GM12878 (cell line): ENCODE data around the gene OR5H6. TPM values are rescaled to one million over a fixed set of nuclear protein-coding genes. Genes with fewer than 3 reads are reported as not detected.

Source experiments
- ATAC-seq: fragments of 200-7000 bp; cut with Tn5 transposase; 3 replicates; pipeline ENCODE4 v1.9.1; 2020; ENCODE audit warnings: mild to moderate bottlenecking, moderate library complexity
- Bru-seq: library from RNA; stranded (reverse); fragments of 400-500 nt; gene quantifications from one replicate; lab custom pipeline; 2021; lab: Mats Ljungman, UMichigan
- BruChase-seq, 2 experiments: library from RNA; stranded (reverse); fragments of 400-500 nt; gene quantifications; one replicate each; lab custom pipeline; 2021; lab: Mats Ljungman, UMichigan
- BruUV-seq: library from RNA; stranded (reverse); fragments of 400-500 nt; replicated peaks from 2 replicates; lab custom pipeline; 2021; lab: Mats Ljungman, UMichigan
- CTCF ChIA-PET: fragments of 300-600 bp; sonication (Branson Sonifier 250); formaldehyde crosslinking; extraction: SDS; loops from one replicate; lab custom pipeline; 2021; ENCODE audit warnings: inconsistent platforms; lab: Yijun Ruan, JAX
- POLR2A ChIA-PET: fragments of 350-600 bp; formaldehyde crosslinking; extraction: SDS; loops from one replicate; lab custom pipeline; 2021; ENCODE audit warnings: inconsistent platforms; lab: Charles Lee
- RAD21 ChIA-PET: fragments of 300-600 bp; sonication (Branson Sonifier 250); formaldehyde crosslinking; loops from one replicate; lab custom pipeline; 2023; ENCODE audit warnings: antibody characterized with exemption; ENCODE audit not compliant: unreplicated experiment; lab: Charles Lee
- SMC1A ChIA-PET: fragments of 300-600 bp; sonication (Branson Sonifier 250); formaldehyde crosslinking; loops from one replicate; lab custom pipeline; 2023; ENCODE audit not compliant: unreplicated experiment, uncharacterized antibody; lab: Charles Lee
- DNase-seq: peaks from one replicate; pipeline ENCODE4 v3.0.0-alpha.2; 2011; ENCODE audit warnings: low read depth, low spot score
- FAIRE-seq: peaks from 3 replicates; lab custom pipeline; 2011; peaks lifted over from hg19 to GRCh38; lab: Jason Lieb, UNC
- H2AFZ ChIP-seq: 2 replicates; pipeline ENCODE4 v1.6.0; 2011; ENCODE audit warnings: low read depth, low read length, control low read depth; ENCODE audit not compliant: control insufficient read depth
- H3K27ac ChIP-seq: 2 replicates; pipeline ENCODE4 v1.5.1; 2011; ENCODE audit warnings: control low read depth; ENCODE audit not compliant: control insufficient read depth, insufficient read depth
- H3K27me3 ChIP-seq, 2 experiments: replicated peaks in 1 of 2; 2 replicates each; pipeline versions ENCODE4 v1.6.0 to v1.6.1; 2011; ENCODE audit warnings: low read length in 1 of 2; ENCODE audit not compliant: control insufficient read depth in 2 of 2, insufficient read depth in 2 of 2
- H3K36me3 ChIP-seq, 2 experiments: 2 replicates each; pipeline ENCODE4 v1.5.1; 2011; ENCODE audit warnings: low read length in 1 of 2; ENCODE audit not compliant: control insufficient read depth in 2 of 2, insufficient read depth in 2 of 2
- H3K4me1 ChIP-seq: 2 replicates; pipeline ENCODE4 v1.6.1; 2011; ENCODE audit warnings: mild to moderate bottlenecking, low read length, moderate library complexity, mixed read lengths; ENCODE audit not compliant: control insufficient read depth, insufficient read depth
- H3K4me2 ChIP-seq: 2 replicates; pipeline ENCODE4 v1.6.0; 2011; ENCODE audit warnings: control low read depth; ENCODE audit not compliant: control insufficient read depth, insufficient read depth
- H3K4me3 ChIP-seq: fragments of 200-600 bp; sonication (generic); 2 replicates; pipeline ENCODE4 v1.5.1; 2016
- H3K79me2 ChIP-seq: 2 replicates; pipeline ENCODE4 v1.6.0; 2011; ENCODE audit warnings: low read length; ENCODE audit not compliant: control insufficient read depth, insufficient read depth
- H3K9ac ChIP-seq: 2 replicates; pipeline ENCODE4 v1.8.0; 2011; ENCODE audit warnings: low read length, control low read depth, mixed read lengths; ENCODE audit not compliant: control insufficient read depth, insufficient read depth
- H3K9me3 ChIP-seq: replicated peaks from 3 replicates; pipeline ENCODE4 v1.5.1; 2011; ENCODE audit warnings: mild to moderate bottlenecking, low read length; ENCODE audit not compliant: control insufficient read depth, insufficient read depth
- H4K20me1 ChIP-seq: 2 replicates; pipeline ENCODE4 v1.6.0; 2011; ENCODE audit not compliant: control insufficient read depth, insufficient read depth
- CUX1 ChIP-seq: IDR thresholded peaks from 2 replicates; pipeline ENCODE4 v1.6.1; 2012; ENCODE audit warnings: improper control_type of control experiment, low read depth, low read length; ENCODE audit not compliant: insufficient replicate concordance
- FOXM1 ChIP-seq: IDR thresholded peaks from 2 replicates; pipeline ENCODE4 v1.6.1; 2012; ENCODE audit warnings: low read depth, mild to moderate bottlenecking, inconsistent platforms, low read length, moderate library complexity
- IKZF1 ChIP-seq: fragments of 450-650 bp; conservative IDR thresholded peaks from 2 replicates; pipeline ENCODE4 v1.6.1; 2017; ENCODE audit warnings: antibody characterized with exemption, mild to moderate bottlenecking
- SIN3A ChIP-seq: IDR thresholded peaks from 2 replicates; pipeline ENCODE4 v1.6.1; 2012; ENCODE audit warnings: low read depth, low read length, improper control_type of control experiment
- SIX5 ChIP-seq: IDR thresholded peaks from 2 replicates; pipeline ENCODE4 v1.6.1; 2011; ENCODE audit warnings: mild to moderate bottlenecking, low read depth, low read length, moderate library complexity; ENCODE audit not compliant: severe bottlenecking
- TCF3 ChIP-seq: IDR thresholded peaks from 2 replicates; pipeline ENCODE4 v1.6.1; 2012; ENCODE audit warnings: low read depth, mild to moderate bottlenecking, low read length, borderline replicate concordance; ENCODE audit not compliant: insufficient read depth
- WGBS: methylation state at CpG from one replicate; pipeline ENCODE4 v1.1.6; 2016; ENCODE audit warnings: low lambda C conversion rate; ENCODE audit not compliant: insufficient replicate concordance, insufficient coverage; ENCODE audit errors: missing lambda C conversion rate; 5-methylcytosine and 5-hydroxymethylcytosine counted together
- in situ Hi-C: fragments of 300-500 bp; cut with MboI; formaldehyde crosslinking; loops from 9 replicates; pipeline ENCODE4 v1.14.3; 2018; ENCODE audit warnings: mixed read lengths
- intact Hi-C: fragments of 100-400 bp; cut with micrococcal nuclease; formaldehyde crosslinking; loops from one replicate; pipeline ENCODE4 v1.14.2; 2022; ENCODE audit not compliant: unreplicated experiment
- long read RNA-seq, 2 experiments: library from polyadenylated mRNA; unstranded; transcript quantifications; one replicate each; pipeline ENCODE4 v2.0.0, GENCODE V29; 2019 to 2020
- polyA minus RNA-seq, 3 experiments: library from RNA; depleted of rRNA, polyadenylated mRNA; stranded (reverse); fragments of >200 nt; gene quantifications; 2 replicates each; pipeline ENCODE4 v1.2.3, GENCODE V29; 2011
- polyA plus RNA-seq, 11 experiments: library from polyadenylated mRNA; depleted of rRNA in 4 of 11; unstranded in 6 of 11; stranded (reverse) in 5 of 11; fragments of >200 nt; fragmentation: Nextera tagmentation in 4 of 11; fragmentation: Illumina TruSeq in 1 of 11; extraction: Ambion mirVana in 4 of 11; extraction: Trizol in 1 of 11; gene quantifications; 1 replicate in 1 of 11; 2 replicates in 10 of 11; pipeline versions ENCODE4 v1.2.1 to v1.2.3, GENCODE V29; 2011 to 2016; ENCODE audit warnings: inconsistent platforms in 2 of 11, missing spikeins in 2 of 11, low read depth in 1 of 11
- total RNA-seq, 4 experiments: library from RNA; depleted of rRNA in 3 of 4; stranded (reverse); fragments of >200 nt in 3 of 4; fragmentation: Illumina TruSeq in 1 of 4; extraction: Trizol in 1 of 4; gene quantifications; 2 replicates each; pipeline versions ENCODE4 v1.2.1 to v1.2.3, GENCODE V29; 2013 to 2021
- TF ChIP-seq, protein P1 (sequence below): fragments of 450-650 bp; IDR thresholded peaks from 2 replicates; pipeline ENCODE4 v1.6.1; 2016; ENCODE audit warnings: mild to moderate bottlenecking
- TF ChIP-seq, protein P2 (sequence below): IDR thresholded peaks from 2 replicates; pipeline ENCODE4 v1.6.1; 2011; ENCODE audit warnings: low read depth, mild to moderate bottlenecking, low read length, moderate library complexity, borderline replicate concordance; ENCODE audit errors: extremely low read depth
- TF ChIP-seq, protein P3 (sequence below): fragments of 450-650 bp; IDR thresholded peaks from 2 replicates; pipeline ENCODE4 v1.6.1; 2017; ENCODE audit warnings: mild to moderate bottlenecking, moderate library complexity

The OR5H6 gene
- 359 and 426 TPM in 2 replicates for total RNA-seq (2013; cell fraction: nucleolus; rRNA removed)
- total RNA-seq (2014; rRNA removed) (not detected in 2 replicates), total RNA-seq (2014; rRNA removed; fragmentation: Illumina TruSeq; extraction: Trizol) (not detected in 2 replicates), total RNA-seq (2021) (not detected in 2 replicates), polyA plus RNA-seq (2011; rRNA removed) (1.2 and 1.8 TPM in 2 replicates), polyA plus RNA-seq (2014; fragmentation: Illumina TruSeq; extraction: Trizol) (not detected in 2 replicates), polyA plus RNA-seq (2014; fragmentation: Nextera tagmentation; extraction: Ambion mirVana) (not detected), polyA plus RNA-seq (2014; rRNA removed) (not detected in 2 replicates), polyA plus RNA-seq (2016; fragmentation: Nextera tagmentation; extraction: Ambion mirVana) (not detected), polyA minus RNA-seq (2011; rRNA and poly(A)+ RNA removed) (32.3 and 35.9 TPM in 2 replicates), Bru-seq, nascent RNA (percentile 82 among the genes with signal in this experiment), BruChase-seq, experiment 1, labeled RNA remaining after a 6-hour chase (percentile 96 among the genes with signal in this experiment), BruChase-seq, experiment 2, labeled RNA remaining after a 2-hour chase (percentile 96 among the genes with signal in this experiment)
- not detected for polyA plus RNA-seq (2011; ENCODE audit: low read depth)
- 0.15 and 0.24 TPM in 2 replicates for polyA plus RNA-seq (2011; cell fraction: cytosol; rRNA removed)
- 4.2 and 6.8 TPM in 2 replicates for polyA plus RNA-seq (2011; cell fraction: nucleus; rRNA removed)
- not detected in 2 replicates for polyA plus RNA-seq (2012)
- polyA minus RNA-seq (2011; cell fraction: cytosol; rRNA and poly(A)+ RNA removed), result not detected in 2 replicates
- 86.8 and 89.5 TPM in 2 replicates for polyA minus RNA-seq (2011; cell fraction: nucleus; rRNA and poly(A)+ RNA removed)
- long read RNA-seq, experiment 1, result 0 reads
- long read RNA-seq, experiment 2, result 0 reads

DNA sequence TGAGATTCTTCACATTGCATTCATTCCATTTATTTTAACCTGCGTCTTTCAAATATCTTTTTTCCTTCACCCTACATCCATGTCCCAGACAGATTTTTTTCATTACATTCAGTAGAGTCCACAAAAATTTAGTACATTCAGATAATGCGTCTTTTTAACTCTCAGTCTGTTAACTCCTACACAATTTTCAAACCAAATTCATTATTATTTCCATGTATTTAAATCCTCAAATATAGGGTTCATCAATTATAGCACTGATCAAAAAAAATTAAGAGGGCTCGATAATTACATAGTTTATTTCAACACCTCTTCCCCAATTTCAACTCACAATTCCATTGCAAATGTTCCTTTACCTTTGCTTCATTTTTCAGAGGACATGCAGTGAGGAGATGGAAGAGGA, at the start of gene OR5H6:
OR5H6 (plus strand) TSS at position 301 of the 400 bp plus-strand sequence; CDS start at position 390, 89 bp downstream.
- CTCF ChIA-PET, result no interaction called here
- 29% methylated on average over 3 of the region's 3 CpGs for WGBS
- POLR2A ChIA-PET, result no interaction called here
- in situ Hi-C loops (no loop called here), intact Hi-C loops (no loop called here)
- ATAC-seq (no peak), FAIRE-seq (no peak), DNase-seq (no peak)
- H3K9ac ChIP-seq, result no peak within 1 kb of the TSS
- no peak within 1 kb of the TSS for H2AFZ ChIP-seq
- no peak within 1 kb of the TSS for H3K27ac ChIP-seq
- no peaks in the 10 kb centered on the region; the same call in 2 of the 3 replicates for H3K9me3 ChIP-seq
- no peak within 1 kb of the TSS for H3K4me3 ChIP-seq
- H3K4me2 ChIP-seq, result no peak within 1 kb of the TSS
- no peaks in the 10 kb centered on the region for H3K27me3 ChIP-seq
- RAD21 ChIA-PET, result no interaction called here
- no peaks in the 10 kb centered on the region for H4K20me1 ChIP-seq
- SMC1A ChIA-PET, result no interaction called here
- H3K4me1 ChIP-seq, result no peaks in the 10 kb centered on the region
- no TSS peak for BruUV-seq
- no peaks in the 10 kb centered on the region for H3K79me2 ChIP-seq
- H3K36me3 ChIP-seq, result no peaks in the 10 kb centered on the region
- TF ChIP-seq TCF3 (no peak), CUX1 (no peak), SIN3A (no peak), FOXM1 (no peak), SIX5 (no peak), IKZF1 (no peak)
- TF ChIP-seq, protein P1, sequence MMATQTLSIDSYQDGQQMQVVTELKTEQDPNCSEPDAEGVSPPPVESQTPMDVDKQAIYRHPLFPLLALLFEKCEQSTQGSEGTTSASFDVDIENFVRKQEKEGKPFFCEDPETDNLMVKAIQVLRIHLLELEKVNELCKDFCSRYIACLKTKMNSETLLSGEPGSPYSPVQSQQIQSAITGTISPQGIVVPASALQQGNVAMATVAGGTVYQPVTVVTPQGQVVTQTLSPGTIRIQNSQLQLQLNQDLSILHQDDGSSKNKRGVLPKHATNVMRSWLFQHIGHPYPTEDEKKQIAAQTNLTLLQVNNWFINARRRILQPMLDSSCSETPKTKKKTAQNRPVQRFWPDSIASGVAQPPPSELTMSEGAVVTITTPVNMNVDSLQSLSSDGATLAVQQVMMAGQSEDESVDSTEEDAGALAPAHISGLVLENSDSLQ, result no peak
- TF ChIP-seq, protein P2, sequence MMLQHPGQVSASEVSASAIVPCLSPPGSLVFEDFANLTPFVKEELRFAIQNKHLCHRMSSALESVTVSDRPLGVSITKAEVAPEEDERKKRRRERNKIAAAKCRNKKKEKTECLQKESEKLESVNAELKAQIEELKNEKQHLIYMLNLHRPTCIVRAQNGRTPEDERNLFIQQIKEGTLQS, result no peak
- TF ChIP-seq, protein P3, sequence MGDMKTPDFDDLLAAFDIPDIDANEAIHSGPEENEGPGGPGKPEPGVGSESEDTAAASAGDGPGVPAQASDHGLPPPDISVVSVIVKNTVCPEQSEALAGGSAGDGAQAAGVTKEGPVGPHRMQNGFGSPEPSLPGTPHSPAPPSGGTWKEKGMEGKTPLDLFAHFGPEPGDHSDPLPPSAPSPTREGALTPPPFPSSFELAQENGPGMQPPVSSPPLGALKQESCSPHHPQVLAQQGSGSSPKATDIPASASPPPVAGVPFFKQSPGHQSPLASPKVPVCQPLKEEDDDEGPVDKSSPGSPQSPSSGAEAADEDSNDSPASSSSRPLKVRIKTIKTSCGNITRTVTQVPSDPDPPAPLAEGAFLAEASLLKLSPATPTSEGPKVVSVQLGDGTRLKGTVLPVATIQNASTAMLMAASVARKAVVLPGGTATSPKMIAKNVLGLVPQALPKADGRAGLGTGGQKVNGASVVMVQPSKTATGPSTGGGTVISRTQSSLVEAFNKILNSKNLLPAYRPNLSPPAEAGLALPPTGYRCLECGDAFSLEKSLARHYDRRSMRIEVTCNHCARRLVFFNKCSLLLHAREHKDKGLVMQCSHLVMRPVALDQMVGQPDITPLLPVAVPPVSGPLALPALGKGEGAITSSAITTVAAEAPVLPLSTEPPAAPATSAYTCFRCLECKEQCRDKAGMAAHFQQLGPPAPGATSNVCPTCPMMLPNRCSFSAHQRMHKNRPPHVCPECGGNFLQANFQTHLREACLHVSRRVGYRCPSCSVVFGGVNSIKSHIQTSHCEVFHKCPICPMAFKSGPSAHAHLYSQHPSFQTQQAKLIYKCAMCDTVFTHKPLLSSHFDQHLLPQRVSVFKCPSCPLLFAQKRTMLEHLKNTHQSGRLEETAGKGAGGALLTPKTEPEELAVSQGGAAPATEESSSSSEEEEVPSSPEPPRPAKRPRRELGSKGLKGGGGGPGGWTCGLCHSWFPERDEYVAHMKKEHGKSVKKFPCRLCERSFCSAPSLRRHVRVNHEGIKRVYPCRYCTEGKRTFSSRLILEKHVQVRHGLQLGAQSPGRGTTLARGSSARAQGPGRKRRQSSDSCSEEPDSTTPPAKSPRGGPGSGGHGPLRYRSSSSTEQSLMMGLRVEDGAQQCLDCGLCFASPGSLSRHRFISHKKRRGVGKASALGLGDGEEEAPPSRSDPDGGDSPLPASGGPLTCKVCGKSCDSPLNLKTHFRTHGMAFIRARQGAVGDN, result no peak
